GM15510 (cell line): ENCODE data around the gene CARS2.

Experiments
- POLR2A ChIP-seq: IDR thresholded peaks from 3 replicates; pipeline ENCODE4 v1.6.1; 2011; ENCODE audit warnings: borderline replicate concordance; ENCODE audit not compliant: insufficient read length; ENCODE audit errors: extremely low read depth

Gene CARS2

GRCh38 chr13:110713981-110714796 is 8.3 kb upstream of the CARS2 start:
- TF ChIP-seq POLR2A, result no peak

- no peak for TF ChIP-seq POLR2A
Measured at GRCh38 chr13:110713642-110713952, 7.7 kb upstream of the CARS2 start, which contains the start of gene ING1. TSS of gene ING1 (plus strand) at chr13:110713700. CDS start at chr13:110714150, 450 bp downstream.

- peak; percentile 99 for TF ChIP-seq POLR2A
Measured at GRCh38 chr13:110712849-110713641, 7.1 kb upstream of the CARS2 start.

DNA sequence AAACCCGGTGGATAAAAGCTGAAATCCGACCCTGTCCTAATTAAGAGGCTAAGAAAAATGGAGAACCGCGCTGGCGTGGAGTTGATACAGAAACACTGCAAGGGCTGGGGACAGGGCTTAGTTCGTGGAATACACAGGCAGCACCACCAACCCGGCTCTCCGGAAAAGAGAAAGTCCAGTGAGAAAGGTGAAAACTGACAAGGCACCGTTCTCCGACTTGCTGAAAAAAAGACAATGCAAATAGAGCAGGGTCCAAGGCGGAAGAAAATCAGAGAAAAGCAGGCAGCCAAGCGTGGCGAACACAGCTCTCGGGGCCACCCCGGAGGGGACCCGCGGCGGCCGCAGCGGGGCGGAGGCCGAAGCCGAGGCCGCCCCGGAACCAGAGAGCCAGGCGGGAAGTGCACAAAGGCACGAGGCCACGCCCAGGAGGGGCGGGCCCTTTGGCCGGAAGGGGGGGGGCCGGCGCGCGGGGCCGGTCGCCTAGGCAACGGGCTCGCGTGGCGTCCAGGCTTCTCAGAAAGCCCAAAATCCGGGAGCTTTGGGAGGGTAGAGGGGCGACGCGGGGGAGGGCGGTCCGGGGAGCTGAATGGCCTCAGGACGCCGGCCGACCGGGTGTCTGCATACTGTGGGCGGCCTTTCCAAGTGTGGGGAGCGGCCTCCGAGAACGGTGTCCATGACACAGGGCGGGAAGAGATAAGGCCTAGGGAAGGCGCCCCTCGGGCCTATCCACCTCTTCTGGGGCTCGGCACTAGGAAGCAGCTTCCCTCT is 6.3 kb upstream of the CARS2 start:
- peak; percentile 83 for TF ChIP-seq POLR2A

DNA sequence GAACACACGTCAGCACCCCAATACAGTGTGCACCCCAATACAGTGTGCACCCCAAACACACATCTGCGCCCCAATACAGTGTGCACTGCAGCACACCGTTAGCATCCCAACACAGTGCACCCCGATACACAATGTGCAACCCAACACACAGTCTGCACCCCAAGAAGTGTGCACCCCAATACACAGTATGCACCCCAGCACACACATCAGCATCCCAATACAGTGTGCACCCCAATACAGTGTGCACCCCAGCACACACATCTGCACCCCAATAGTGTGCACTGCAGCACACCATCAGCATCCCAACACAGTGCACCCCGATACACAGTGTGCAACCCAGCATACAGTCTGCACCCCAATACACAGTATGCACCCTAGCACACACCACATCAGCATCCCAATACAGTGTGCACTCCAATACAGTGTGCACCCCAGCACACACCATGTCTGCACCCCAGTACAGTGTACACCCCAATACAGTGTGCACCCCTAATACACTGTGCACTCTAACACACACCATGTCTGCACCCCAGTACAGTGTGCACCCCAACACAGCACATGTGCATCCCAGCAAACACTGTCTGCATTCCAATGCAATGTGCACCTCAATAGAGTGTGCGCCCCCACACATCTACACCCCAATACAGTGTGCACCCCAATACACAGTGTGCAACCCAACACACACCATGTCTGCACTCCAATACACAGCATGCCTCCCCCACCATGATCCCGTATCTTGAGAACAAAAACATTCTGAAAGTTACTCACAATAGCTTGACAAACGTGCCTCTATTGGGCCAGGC is 855 bp upstream of the CARS2 start:
- no peak for TF ChIP-seq POLR2A

DNA sequence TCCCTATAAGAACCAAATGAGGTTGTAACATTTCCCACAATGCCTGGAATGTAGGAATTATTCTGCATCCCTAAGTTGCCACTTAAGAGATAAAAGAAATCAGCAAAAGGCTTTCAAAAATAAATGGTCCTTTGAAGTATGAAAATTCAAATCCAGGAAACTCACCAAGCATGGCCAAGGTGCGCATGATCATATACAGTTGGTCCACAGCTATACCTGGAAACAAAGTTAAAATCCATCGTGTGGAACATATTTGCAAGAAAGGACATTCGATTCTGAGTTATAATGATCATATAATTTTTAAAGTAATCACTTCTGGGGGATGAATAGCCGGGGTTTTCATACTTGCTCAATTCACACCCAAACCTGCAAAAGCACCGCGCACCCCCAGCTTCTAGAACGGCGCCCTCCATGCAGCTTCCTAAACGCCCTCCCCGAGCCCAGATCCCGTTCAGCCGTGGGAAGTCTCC is 525 bp downstream of the CARS2 start:
- no peak for TF ChIP-seq POLR2A

DNA sequence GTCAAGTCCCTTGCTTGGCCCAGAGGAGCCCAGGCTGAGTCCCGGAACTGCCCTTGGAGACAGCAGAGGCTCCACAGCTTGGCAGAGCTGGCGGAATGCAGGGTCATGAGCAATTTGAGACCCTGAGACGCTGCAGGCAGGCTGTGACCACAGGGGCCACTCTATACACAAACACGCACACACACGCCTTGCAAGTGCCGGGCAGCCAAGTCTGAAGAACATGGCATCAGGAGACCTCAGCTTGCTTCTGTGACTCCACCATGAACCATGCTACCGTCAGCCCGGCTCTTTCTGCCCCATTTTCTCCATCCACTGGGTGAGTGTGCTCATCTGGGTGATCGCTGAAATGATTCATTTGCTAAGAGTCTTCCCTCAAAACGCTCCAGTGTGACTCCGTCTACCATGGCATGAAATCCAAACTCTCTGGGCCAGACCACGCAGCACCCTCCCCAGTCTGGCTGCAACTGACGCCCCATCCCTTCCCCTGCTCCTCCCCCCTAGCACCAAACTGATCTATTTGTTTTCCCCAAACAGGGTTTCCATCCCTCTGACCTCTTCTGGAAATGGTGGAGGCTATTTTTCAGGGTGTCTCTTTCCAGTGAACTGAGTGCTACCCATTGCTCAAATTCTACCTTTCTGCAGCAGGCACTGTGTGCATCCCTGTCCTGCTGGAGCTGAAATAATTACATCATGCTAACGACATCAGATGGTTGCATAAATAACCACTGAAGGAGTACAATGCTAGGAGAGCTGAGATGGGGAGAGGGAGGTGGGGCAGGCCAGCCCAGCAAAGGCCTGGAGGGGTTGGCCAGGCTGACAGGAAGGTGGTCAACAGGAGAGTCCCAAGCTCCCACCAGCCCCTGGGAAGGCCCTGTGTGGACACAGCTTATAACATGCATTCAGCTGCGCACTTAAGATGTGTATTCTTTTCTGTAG is 3.1 kb downstream of the CARS2 start:
- no peak for TF ChIP-seq POLR2A

- TF ChIP-seq POLR2A, result no peak
Measured at GRCh38 chr13:110702089-110702488, 3.8 kb downstream of the CARS2 start.

DNA sequence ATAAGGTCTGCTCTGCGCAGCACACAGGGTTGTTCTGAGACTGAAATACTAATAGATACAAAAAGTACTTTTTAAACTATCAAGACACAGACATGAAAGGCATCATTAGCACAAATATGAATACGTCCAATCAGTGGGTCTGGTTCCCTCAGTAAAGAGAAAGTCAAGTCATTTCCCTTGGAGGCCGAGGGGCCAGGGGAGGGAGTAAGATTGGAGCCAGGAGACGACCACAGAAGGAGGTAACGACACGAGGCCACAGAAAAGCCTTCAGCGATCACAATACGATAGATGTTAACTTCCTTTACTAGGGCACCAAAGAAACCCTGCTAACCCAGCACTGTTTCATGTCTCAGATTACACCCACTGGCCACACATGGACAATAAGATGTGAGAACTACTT is 5.3 kb downstream of the CARS2 start:
- TF ChIP-seq POLR2A, result no peak

GRCh38 chr13:110700186-110700585 is 5.7 kb downstream of the CARS2 start:
- TF ChIP-seq POLR2A, result no peak

GRCh38 chr13:110699148-110700145 is 6.5 kb downstream of the CARS2 start:
- no peak for TF ChIP-seq POLR2A

DNA sequence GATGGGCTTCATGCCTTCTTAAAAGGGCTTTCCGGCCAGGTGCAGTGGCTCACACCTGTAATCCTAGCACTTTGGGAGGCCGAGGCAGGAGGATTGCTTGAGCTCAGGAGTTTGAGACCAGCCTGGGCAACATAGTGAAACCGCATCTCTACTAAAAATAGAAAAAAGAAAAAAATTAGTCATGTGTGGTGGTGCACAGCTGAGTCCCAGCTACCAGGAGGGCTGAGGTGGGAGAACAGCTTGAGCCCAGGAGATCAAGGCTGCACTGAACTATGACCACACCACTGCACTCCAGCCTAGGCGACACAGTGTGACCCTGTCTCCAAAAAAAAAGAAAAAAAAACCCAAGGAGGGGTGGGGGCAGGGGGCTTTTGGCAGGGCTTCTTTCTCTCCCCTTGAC is 7.2 kb downstream of the CARS2 start:
- TF ChIP-seq POLR2A, result no peak
